Astrocyte (in vitro differentiated cells and primary cell): ENCODE data around the gene KHNYN. TPM values are rescaled to one million over a fixed set of nuclear protein-coding genes. Genes with fewer than 3 reads are reported as not detected.

ENCODE experiments used
- DNase-seq: peaks from one replicate; pipeline ENCODE4 v3.0.0-alpha.2; 2010; ENCODE audit warnings: low read depth
- FAIRE-seq: peaks from 2 replicates; lab custom pipeline; 2011; peaks lifted over from hg19 to GRCh38; lab: Jason Lieb, UNC
- H2AFZ ChIP-seq: 2 replicates; pipeline ENCODE4 v1.6.0; 2012; ENCODE audit warnings: low read depth, low read length, inconsistent platforms
- H3K27ac ChIP-seq: 2 replicates; pipeline ENCODE4 v1.5.1; 2011; ENCODE audit warnings: low read depth, low read length, inconsistent platforms
- H3K27me3 ChIP-seq: 2 replicates; pipeline ENCODE4 v1.6.0; 2011; ENCODE audit warnings: low read length, inconsistent platforms; ENCODE audit not compliant: insufficient read depth
- H3K36me3 ChIP-seq: 2 replicates; pipeline ENCODE4 v1.5.1; 2011; ENCODE audit warnings: low read length, inconsistent platforms; ENCODE audit not compliant: insufficient read depth
- H3K4me1 ChIP-seq: 2 replicates; pipeline ENCODE4 v1.5.1; 2011; ENCODE audit warnings: low read length, inconsistent platforms; ENCODE audit not compliant: insufficient read depth
- H3K4me2 ChIP-seq: 2 replicates; pipeline ENCODE4 v1.6.0; 2012; ENCODE audit warnings: low read length, inconsistent platforms
- H3K4me3 ChIP-seq: 2 replicates; pipeline ENCODE4 v1.5.1; 2011; ENCODE audit warnings: low read depth, mild to moderate bottlenecking, low read length, inconsistent platforms; ENCODE audit not compliant: insufficient read depth
- H3K79me2 ChIP-seq: 2 replicates; pipeline ENCODE4 v1.6.0; 2012; ENCODE audit warnings: mild to moderate bottlenecking, low read length, inconsistent platforms; ENCODE audit not compliant: insufficient read depth
- H3K9ac ChIP-seq: 2 replicates; pipeline ENCODE4 v1.6.0; 2012; ENCODE audit warnings: mild to moderate bottlenecking, low read length, inconsistent platforms
- H3K9me3 ChIP-seq: 2 replicates; pipeline ENCODE4 v1.5.1; 2012; ENCODE audit warnings: low read depth, mild to moderate bottlenecking, low read length, inconsistent platforms; ENCODE audit not compliant: insufficient read depth
- H4K20me1 ChIP-seq: 2 replicates; pipeline ENCODE4 v1.6.0; 2012; ENCODE audit warnings: low read length, inconsistent platforms; ENCODE audit not compliant: insufficient read depth
- H3K27ac Mint-ChIP-seq: one replicate; pipeline ENCODE4 v1.8.0; 2021; ENCODE audit warnings: mild to moderate bottlenecking, mixed read lengths; ENCODE audit not compliant: unreplicated experiment
- H3K27me3 Mint-ChIP-seq: one replicate; pipeline ENCODE4 v1.8.0; 2021; ENCODE audit warnings: low read depth, mixed read lengths; ENCODE audit not compliant: unreplicated experiment
- H3K36me3 Mint-ChIP-seq: one replicate; pipeline ENCODE4 v1.8.0; 2021; ENCODE audit warnings: low read depth, mixed read lengths; ENCODE audit not compliant: unreplicated experiment
- H3K4me1 Mint-ChIP-seq: one replicate; pipeline ENCODE4 v1.8.0; 2021; ENCODE audit warnings: low read depth, mixed read lengths; ENCODE audit not compliant: unreplicated experiment
- H3K4me3 Mint-ChIP-seq: one replicate; pipeline ENCODE4 v1.8.0; 2021; ENCODE audit warnings: mild to moderate bottlenecking, moderate library complexity, mixed read lengths; ENCODE audit not compliant: unreplicated experiment
- H3K9me3 Mint-ChIP-seq: one replicate; pipeline ENCODE4 v1.8.0; 2021; ENCODE audit warnings: mild to moderate bottlenecking, mixed read lengths; ENCODE audit not compliant: unreplicated experiment
- EZH2 ChIP-seq: IDR thresholded peaks from 2 replicates; pipeline ENCODE4 v1.6.1; 2012; ENCODE audit warnings: mild to moderate bottlenecking, low read length, inconsistent platforms; ENCODE audit not compliant: insufficient read depth
- total RNA-seq: library from RNA; stranded (reverse); gene quantifications from 2 replicates; pipeline ENCODE4 v1.2.1, GENCODE V29; 2021
- TF ChIP-seq, protein P1 (sequence below): IDR thresholded peaks from 2 replicates; pipeline ENCODE4 v1.5.1; 2011; ENCODE audit warnings: low read depth, mild to moderate bottlenecking, inconsistent platforms, low read length, moderate library complexity; ENCODE audit not compliant: insufficient read depth

KHNYN gene
- total RNA-seq, 1 donor from 2014 or later, result 45.5 TPM

- H3K27ac Mint-ChIP-seq, result no peak overlapping the region
Observed at GRCh38 chr14:24403294-24403998, 26.3 kb upstream of the KHNYN start.

DNA sequence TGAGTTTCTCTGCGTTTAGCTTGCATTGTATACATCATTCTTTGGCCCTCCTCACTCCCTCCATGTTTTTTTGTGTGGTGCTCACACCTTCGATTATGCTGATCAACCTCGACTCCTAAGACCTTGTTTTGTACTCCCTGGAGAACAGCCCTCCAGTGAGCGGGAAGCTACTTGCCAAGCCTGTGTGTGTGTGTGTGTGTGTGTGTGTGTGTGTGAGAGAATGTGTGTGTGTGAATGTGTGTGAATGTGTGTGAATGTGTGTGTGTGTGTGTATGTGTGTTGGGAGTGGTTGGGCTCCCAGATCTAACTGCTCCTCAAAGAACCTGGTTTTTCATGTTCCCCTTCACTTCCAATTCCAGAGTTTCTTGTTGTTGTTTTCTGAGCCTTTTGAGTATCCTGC, 24.9 kb upstream of the KHNYN start:
- H3K36me3 Mint-ChIP-seq, result peaks cover 15% of the 10 kb centered on the region
- H3K4me3 Mint-ChIP-seq, result no peak overlapping the region
- Histone ChIP-seq H3K4me3 (no peak overlapping the region), H3K9ac (no peak overlapping the region), H2AFZ (no peak overlapping the region), H4K20me1 (no peaks in the 10 kb centered on the region), H3K27me3 (peaks cover 3% of the 10 kb centered on the region), H3K27ac (no peak overlapping the region), H3K4me1 (peaks cover 4% of the 10 kb centered on the region), H3K79me2 (no peaks in the 10 kb centered on the region), H3K4me2 (no peak overlapping the region), H3K36me3 (no peaks in the 10 kb centered on the region), H3K9me3 (no peaks in the 10 kb centered on the region)
- no peaks in the 10 kb centered on the region for H3K9me3 Mint-ChIP-seq
- no peak for TF ChIP-seq EZH2
- TF ChIP-seq, protein P1, sequence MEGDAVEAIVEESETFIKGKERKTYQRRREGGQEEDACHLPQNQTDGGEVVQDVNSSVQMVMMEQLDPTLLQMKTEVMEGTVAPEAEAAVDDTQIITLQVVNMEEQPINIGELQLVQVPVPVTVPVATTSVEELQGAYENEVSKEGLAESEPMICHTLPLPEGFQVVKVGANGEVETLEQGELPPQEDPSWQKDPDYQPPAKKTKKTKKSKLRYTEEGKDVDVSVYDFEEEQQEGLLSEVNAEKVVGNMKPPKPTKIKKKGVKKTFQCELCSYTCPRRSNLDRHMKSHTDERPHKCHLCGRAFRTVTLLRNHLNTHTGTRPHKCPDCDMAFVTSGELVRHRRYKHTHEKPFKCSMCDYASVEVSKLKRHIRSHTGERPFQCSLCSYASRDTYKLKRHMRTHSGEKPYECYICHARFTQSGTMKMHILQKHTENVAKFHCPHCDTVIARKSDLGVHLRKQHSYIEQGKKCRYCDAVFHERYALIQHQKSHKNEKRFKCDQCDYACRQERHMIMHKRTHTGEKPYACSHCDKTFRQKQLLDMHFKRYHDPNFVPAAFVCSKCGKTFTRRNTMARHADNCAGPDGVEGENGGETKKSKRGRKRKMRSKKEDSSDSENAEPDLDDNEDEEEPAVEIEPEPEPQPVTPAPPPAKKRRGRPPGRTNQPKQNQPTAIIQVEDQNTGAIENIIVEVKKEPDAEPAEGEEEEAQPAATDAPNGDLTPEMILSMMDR, result no peak
- no peak for DNase-seq
- H3K27ac Mint-ChIP-seq, result no peak overlapping the region
- peaks cover 32% of the 10 kb centered on the region for H3K4me1 Mint-ChIP-seq
- peak; percentile 62 for FAIRE-seq
- peaks cover 2% of the 10 kb centered on the region for H3K27me3 Mint-ChIP-seq

More at GRCh38 chr14:24403294-24403998, 26.3 kb upstream of the KHNYN start:
- peaks cover 3% of the 10 kb centered on the region for H3K27me3 ChIP-seq
- TF ChIP-seq, protein P1, result no peak
- no peak for TF ChIP-seq EZH2
- no peak overlapping the region for H3K27ac ChIP-seq
- no peaks in the 10 kb centered on the region for H4K20me1 ChIP-seq
- H3K36me3 Mint-ChIP-seq, result peaks cover 8% of the 10 kb centered on the region
- H3K9ac ChIP-seq, result no peak overlapping the region
- no peaks in the 10 kb centered on the region for H3K79me2 ChIP-seq
- H3K4me1 Mint-ChIP-seq, result peaks cover 32% of the 10 kb centered on the region
- no peak overlapping the region for H2AFZ ChIP-seq
- peaks cover 2% of the 10 kb centered on the region for H3K27me3 Mint-ChIP-seq
- H3K9me3 ChIP-seq, result no peaks in the 10 kb centered on the region
- no peaks in the 10 kb centered on the region for H3K36me3 ChIP-seq
- DNase-seq (no peak), FAIRE-seq (peak; percentile 91)
- no peak overlapping the region for H3K4me2 ChIP-seq
- H3K4me3 ChIP-seq, result no peak overlapping the region
- peak overlapping the region; percentile 60 for H3K4me3 Mint-ChIP-seq
- peaks cover 4% of the 10 kb centered on the region for H3K4me1 ChIP-seq
- H3K9me3 Mint-ChIP-seq, result no peaks in the 10 kb centered on the region

- FAIRE-seq, result no peak
Observed at GRCh38 chr14:24406416-24406815, 23.3 kb upstream of the KHNYN start.

More at GRCh38 chr14:24406416-24406815, 23.3 kb upstream of the KHNYN start:
- no peaks in the 10 kb centered on the region for H3K79me2 ChIP-seq
- H3K36me3 Mint-ChIP-seq, result peaks cover 19% of the 10 kb centered on the region
- peaks cover 4% of the 10 kb centered on the region for H3K27me3 Mint-ChIP-seq
- H2AFZ ChIP-seq, result no peak overlapping the region
- H3K9ac ChIP-seq, result no peak overlapping the region
- no peak overlapping the region for H3K27ac ChIP-seq
- H3K4me1 Mint-ChIP-seq, result peaks cover 25% of the 10 kb centered on the region
- H3K27ac Mint-ChIP-seq, result no peak overlapping the region
- no peaks in the 10 kb centered on the region for H3K36me3 ChIP-seq
- H3K4me3 ChIP-seq, result no peak overlapping the region
- H3K4me2 ChIP-seq, result no peak overlapping the region
- H3K9me3 Mint-ChIP-seq, result no peaks in the 10 kb centered on the region
- peaks cover 3% of the 10 kb centered on the region for H3K27me3 ChIP-seq
- no peaks in the 10 kb centered on the region for H3K9me3 ChIP-seq
- H3K4me3 Mint-ChIP-seq, result no peak overlapping the region
- TF ChIP-seq, protein P1, result no peak
- no peak for TF ChIP-seq EZH2
- H4K20me1 ChIP-seq, result no peaks in the 10 kb centered on the region
- DNase-seq, result no peak
- H3K4me1 ChIP-seq, result peaks cover 4% of the 10 kb centered on the region
